Gastrocnemius medialis (tissue), 4 donors: ENCODE results near the gene TRIM61.

Experiments
- CTCF ChIP-seq, 5 experiments: fragments of 450-650 bp in 3 of 5; fragments of 200-600 bp in 2 of 5; sonication (generic) in 2 of 5; IDR thresholded peaks in 4 of 5; conservative IDR thresholded peaks in 1 of 5; 1 replicate in 4 of 5; 2 replicates in 1 of 5; pipeline ENCODE4 v1.5.1; 2016 to 2019; ENCODE audit warnings: antibody characterized with exemption in 5 of 5, mild to moderate bottlenecking in 3 of 5, moderate library complexity in 3 of 5
- POLR2A ChIP-seq, 2 donors: fragments of 450-650 bp; IDR thresholded peaks; one replicate each; pipeline ENCODE4 v1.6.1; 2017; ENCODE audit warnings: antibody characterized with exemption in 2 of 2, mild to moderate bottlenecking in 2 of 2, moderate library complexity in 2 of 2

GRCh38 chr4:165010487-165010886 is 33.0 kb upstream of the TRIM61 start:
- TF ChIP-seq CTCF (IDR thresholded peaks at IDR 0.05 in 4 of 5, conservative IDR thresholded peaks at IDR 0.05 in 1 of 5) (no peak), POLR2A (IDR thresholded peaks at IDR 0.05) (no peak)
